Neutrophil (primary cell): ENCODE data around the gene TCEAL9.

ENCODE experiments used
- H3K27ac ChIP-seq: fragments of 200-600 bp; sonication (generic); 2 replicates; pipeline ENCODE4 v1.5.1; 2016; ENCODE audit warnings: mild to moderate bottlenecking, moderate library complexity
- H3K27me3 ChIP-seq: fragments of 200-600 bp; sonication (generic); 2 replicates; pipeline ENCODE4 v1.6.0; 2016; ENCODE audit warnings: mild to moderate bottlenecking
- H3K36me3 ChIP-seq: fragments of 200-600 bp; sonication (generic); 2 replicates; pipeline ENCODE4 v1.5.1; 2017
- H3K4me1 ChIP-seq, 2 experiments: fragments of 200-600 bp in 1 of 2; sonication (generic) in 1 of 2; 1 replicate in 1 of 2; 2 replicates in 1 of 2; pipeline versions ENCODE4 v1.5.1 to v1.6.1; 2013 to 2016; ENCODE audit warnings: low read depth in 1 of 2, low read length in 1 of 2, mild to moderate bottlenecking in 1 of 2, moderate library complexity in 1 of 2; ENCODE audit not compliant: control insufficient read depth in 1 of 2, insufficient read depth in 1 of 2
- H3K4me3 ChIP-seq, 2 experiments: fragments of 200-600 bp in 1 of 2; sonication (generic) in 1 of 2; 1 replicate in 1 of 2; 2 replicates in 1 of 2; pipeline ENCODE4 v1.5.1; 2013 to 2016; ENCODE audit warnings: low read depth in 1 of 2, low read length in 1 of 2, mild to moderate bottlenecking in 1 of 2, moderate library complexity in 1 of 2
- H3K9me3 ChIP-seq: fragments of 200-600 bp; sonication (generic); 2 replicates; pipeline ENCODE4 v1.5.1; 2016
- CTCF ChIP-seq: fragments of 200-600 bp; sonication (generic); IDR thresholded peaks from 2 replicates; pipeline ENCODE4 v1.5.1; 2016; ENCODE audit warnings: antibody characterized with exemption

Gene TCEAL9

GRCh38 chrX:103407776-103408175 is 51.5 kb downstream of the TCEAL9 start:
- Histone ChIP-seq H3K27me3 (no peaks in the 10 kb centered on the region), H3K36me3 (no peaks in the 10 kb centered on the region), H3K27ac (no peak overlapping the region), H3K9me3 (no peaks in the 10 kb centered on the region), H3K4me1 (no peaks in the 10 kb centered on the region), H3K4me3 (no peak overlapping the region)
- no peak for TF ChIP-seq CTCF
